Adrenal gland (tissue), 12 donors: Measurements from ENCODE around the gene KRT6B. TPM values are rescaled to one million over a fixed set of nuclear protein-coding genes. Genes with fewer than 3 reads are reported as not detected.

ENCODE experiments used
- DNase-seq, 7 donors: peaks; one replicate each; pipeline ENCODE4 v3.0.0-alpha.2; 2019 to 2020
- H3K27ac ChIP-seq, 5 donors: fragments of 200-600 bp; sonication (generic) in 4 of 5; 1 replicate in 3 of 5; 2 replicates in 2 of 5; pipeline versions ENCODE4 v1.5.1 to v1.8.0; 2016 to 2020; ENCODE audit warnings: mild to moderate bottlenecking in 1 of 5
- H3K27me3 ChIP-seq: fragments of 200-600 bp; 2 replicates; pipeline ENCODE4 v1.8.0; 2021
- H3K36me3 ChIP-seq, 2 donors: fragments of 200-600 bp; replicated peaks in 1 of 2; 1 replicate in 1 of 2; 2 replicates in 1 of 2; pipeline versions ENCODE4 v1.5.1 to v1.8.0; 2018 to 2022
- H3K4me1 ChIP-seq, 2 donors: fragments of 200-600 bp; replicated peaks in 1 of 2; 1 replicate in 1 of 2; 2 replicates in 1 of 2; pipeline versions ENCODE4 v1.5.1 to v1.8.0; 2018 to 2021
- H3K4me3 ChIP-seq, 4 donors: fragments of 200-600 bp; sonication (generic) in 3 of 4; one replicate each; pipeline ENCODE4 v1.5.1; 2016 to 2018
- H3K9me3 ChIP-seq, 3 donors: fragments of 200-600 bp; sonication (generic) in 1 of 3; replicated peaks in 1 of 3; 1 replicate in 2 of 3; 2 replicates in 1 of 3; pipeline versions ENCODE4 v1.5.1 to v1.8.0; 2016 to 2021
- POLR2A ChIP-seq, 2 donors: fragments of 450-650 bp; IDR thresholded peaks; one replicate each; pipeline ENCODE4 v1.6.1; 2017; ENCODE audit warnings: antibody characterized with exemption in 2 of 2, mild to moderate bottlenecking in 2 of 2, moderate library complexity in 1 of 2
- WGBS, 4 donors: extraction: QIAGEN DNeasy Blood & Tissue Kit in 2 of 4; methylation state at CpG; one replicate each; pipeline versions ENCODE4 v1.1.5 to v1.1.7; 2013 to 2017; 5-methylcytosine and 5-hydroxymethylcytosine counted together
- intact Hi-C, 2 donors: fragments of 100-400 bp; cut with DNase I; formaldehyde crosslinking; loops; one replicate each; pipeline versions ENCODE4 v1.14.1 to v1.15.0; 2022 to 2023
- polyA plus RNA-seq, 3 donors: library from polyadenylated mRNA; stranded (reverse); fragments of 200-250 nt in 2 of 3; fragments of 350-450 nt in 1 of 3; fragmentation: Illumina TruSeq in 1 of 3; extraction: RNeasy Lipid Tissue Mini Kit (QIAGEN cat#74804) in 1 of 3; gene quantifications; one replicate each; pipeline ENCODE4 v1.2.3, GENCODE V29; 2013 to 2014
- total RNA-seq, 9 donors: library from RNA; depleted of rRNA in 4 of 9; stranded (reverse); fragments of >200 nt in 4 of 9; fragments of 120-200 nt in 1 of 9; fragmentation: NEBNext Ultra II Directional in 1 of 9; extraction: Animal tissue kit (Norgen Biotek cat#: 25700) in 1 of 9; gene quantifications; one replicate each; pipeline versions ENCODE4 v1.1.0 to v1.2.4, GENCODE V29; 2013 to 2023
- TF ChIP-seq, protein P1 (sequence below), 6 experiments: fragments of 450-650 bp in 4 of 6; fragments of 200-600 bp in 2 of 6; sonication (generic) in 1 of 6; IDR thresholded peaks; 1 replicate in 5 of 6; 2 replicates in 1 of 6; pipeline versions ENCODE4 v1.5.1 to v1.8.0; 2016 to 2021; ENCODE audit warnings: antibody characterized with exemption in 6 of 6, mild to moderate bottlenecking in 2 of 6, moderate library complexity in 1 of 6
- donor health status: healthy with polysubstance abuse.
- donor health status: Bipolar disorder and iron deficiency.
- donor health status: DM: yes; HTN: yes; CAD: no.
- donor health status: DM: no; HTN: no; CAD: no.
- donor health status: DM: no; HTN: no; CAD: no.
- donor health status: DM: yes; HTN: yes; CAD: no.

KRT6B gene
- total and polyA plus RNA-seq, 12 donors = 0.20 to 0.25 TPM; not detected in 10

DNA sequence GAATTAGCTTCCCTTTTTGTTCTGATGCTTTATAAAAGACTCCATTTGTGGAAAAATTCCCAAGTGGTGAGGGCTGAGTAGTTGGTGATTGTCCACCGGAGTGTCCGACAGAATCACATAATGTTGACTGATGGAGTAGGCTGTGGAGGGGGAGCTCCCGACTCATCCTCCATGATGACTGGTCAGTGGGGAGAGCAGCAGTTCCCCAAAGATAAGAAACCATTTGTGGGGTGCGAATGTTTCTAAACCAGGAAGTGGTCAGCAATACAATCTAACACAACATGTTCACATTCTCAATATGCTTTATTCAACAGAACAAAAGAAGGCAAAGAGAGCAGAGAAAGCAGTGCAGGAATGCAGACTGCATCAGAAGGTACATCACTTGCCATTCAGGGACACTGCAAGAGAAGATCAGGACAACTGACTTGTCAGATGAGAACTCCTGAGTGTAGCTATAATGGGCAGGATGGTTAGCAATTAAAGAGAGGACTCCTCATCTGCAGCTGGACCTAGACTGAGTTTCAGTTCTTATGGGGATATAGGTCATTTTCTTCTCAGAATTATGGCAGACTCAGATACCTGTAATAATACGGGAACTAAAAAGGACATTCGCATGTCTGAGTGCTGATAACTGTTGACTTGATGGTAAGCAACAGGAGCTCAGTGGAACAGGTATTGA, 5.4 kb downstream of the KRT6B start:
- TF ChIP-seq, protein P1, sequence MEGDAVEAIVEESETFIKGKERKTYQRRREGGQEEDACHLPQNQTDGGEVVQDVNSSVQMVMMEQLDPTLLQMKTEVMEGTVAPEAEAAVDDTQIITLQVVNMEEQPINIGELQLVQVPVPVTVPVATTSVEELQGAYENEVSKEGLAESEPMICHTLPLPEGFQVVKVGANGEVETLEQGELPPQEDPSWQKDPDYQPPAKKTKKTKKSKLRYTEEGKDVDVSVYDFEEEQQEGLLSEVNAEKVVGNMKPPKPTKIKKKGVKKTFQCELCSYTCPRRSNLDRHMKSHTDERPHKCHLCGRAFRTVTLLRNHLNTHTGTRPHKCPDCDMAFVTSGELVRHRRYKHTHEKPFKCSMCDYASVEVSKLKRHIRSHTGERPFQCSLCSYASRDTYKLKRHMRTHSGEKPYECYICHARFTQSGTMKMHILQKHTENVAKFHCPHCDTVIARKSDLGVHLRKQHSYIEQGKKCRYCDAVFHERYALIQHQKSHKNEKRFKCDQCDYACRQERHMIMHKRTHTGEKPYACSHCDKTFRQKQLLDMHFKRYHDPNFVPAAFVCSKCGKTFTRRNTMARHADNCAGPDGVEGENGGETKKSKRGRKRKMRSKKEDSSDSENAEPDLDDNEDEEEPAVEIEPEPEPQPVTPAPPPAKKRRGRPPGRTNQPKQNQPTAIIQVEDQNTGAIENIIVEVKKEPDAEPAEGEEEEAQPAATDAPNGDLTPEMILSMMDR (IDR thresholded peaks at IDR 0.05) = no peak
- TF ChIP-seq POLR2A (IDR thresholded peaks at IDR 0.05) = no peak
- WGBS, 4 donors = 72 to 79% (median 76%) methylated on average over 6 of the region's 6 CpGs
- H3K27ac ChIP-seq = no peak overlapping the region
- H3K27me3 ChIP-seq = no peaks in the 10 kb centered on the region
- H3K4me3 ChIP-seq = no peak overlapping the region
- no peaks in the 10 kb centered on the region for H3K4me1 ChIP-seq
- no peaks in the 10 kb centered on the region for H3K9me3 ChIP-seq
- intact Hi-C loops = no loop called here
- H3K36me3 ChIP-seq = no peaks in the 10 kb centered on the region
- no peak for DNase-seq

DNA sequence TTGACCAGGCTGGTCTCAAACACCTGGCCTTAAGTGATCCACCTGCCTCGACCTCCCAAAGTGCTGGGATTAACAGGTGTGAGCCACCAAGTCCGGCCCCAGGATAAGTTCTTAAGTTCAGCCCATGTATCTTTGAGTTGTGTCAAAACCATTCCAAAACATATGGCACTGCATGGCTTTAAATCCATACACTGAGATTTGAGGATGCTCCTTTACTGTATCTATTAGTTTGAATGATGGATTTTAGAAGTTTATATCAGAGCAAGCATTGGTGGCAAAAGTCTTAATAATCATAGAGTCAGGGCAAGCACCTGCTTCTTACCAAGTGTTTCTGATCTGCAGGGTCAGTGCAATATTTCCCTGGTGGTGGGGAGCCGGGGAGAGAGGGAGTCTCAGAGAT, 6.1 kb downstream of the KRT6B start:
- no peaks in the 10 kb centered on the region for H3K36me3 ChIP-seq
- no peak overlapping the region for H3K27ac ChIP-seq
- H3K9me3 ChIP-seq = no peaks in the 10 kb centered on the region
- no peak overlapping the region for H3K4me3 ChIP-seq
- 42 to 52% (median 47%) methylated on average over 3 of the region's 3 CpGs for WGBS, 4 donors
- H3K27me3 ChIP-seq = no peaks in the 10 kb centered on the region
- intact Hi-C loops = no loop called here
- no peak for TF ChIP-seq POLR2A (IDR thresholded peaks at IDR 0.05)
- TF ChIP-seq, protein P1 (IDR thresholded peaks at IDR 0.05) = no peak
- no peaks in the 10 kb centered on the region for H3K4me1 ChIP-seq
- DNase-seq = no peak

DNA sequence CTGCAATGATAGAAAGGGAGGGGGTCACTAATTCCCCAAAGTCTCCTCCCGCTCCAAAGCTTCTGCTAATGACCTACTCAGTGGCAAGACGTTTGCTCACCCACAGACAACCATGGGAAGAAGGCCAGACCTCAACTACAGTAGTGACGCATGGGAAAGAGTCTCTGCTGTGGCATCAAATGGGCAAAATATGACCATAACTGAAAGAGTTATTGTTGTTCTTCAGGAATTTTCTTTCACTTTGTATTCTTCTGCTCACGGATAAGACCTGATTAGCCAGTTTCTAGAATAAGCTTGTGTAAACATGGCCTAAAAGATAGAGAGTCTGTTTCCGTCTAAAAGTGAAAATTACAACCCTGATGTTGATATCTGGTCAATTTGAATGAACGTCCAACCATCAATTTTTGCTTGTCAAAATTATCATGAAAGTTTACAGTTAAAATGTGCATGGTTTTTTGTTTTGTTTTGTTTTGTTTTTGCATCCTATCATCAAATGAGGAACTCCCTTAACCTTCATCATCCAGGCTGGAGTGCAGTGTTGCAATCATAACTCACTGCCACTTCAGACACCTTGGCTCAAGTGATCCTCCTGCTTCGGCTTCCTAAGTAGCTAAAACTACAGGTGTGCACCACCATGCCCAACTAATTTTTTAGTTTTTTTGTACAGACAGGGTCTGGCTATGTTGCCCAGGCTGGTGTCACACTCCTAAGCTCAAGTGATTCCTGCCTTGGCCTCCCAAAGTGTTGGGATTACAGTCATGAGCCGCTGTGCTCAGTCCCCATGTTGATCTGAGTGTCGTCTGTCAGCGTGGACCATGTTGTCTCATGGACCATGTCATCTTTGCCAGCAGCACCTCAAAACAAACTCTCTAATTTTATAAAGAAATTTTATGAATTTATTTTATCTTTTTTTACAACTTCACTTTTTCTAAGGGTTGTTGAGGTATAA, 7.0 kb downstream of the KRT6B start:
- Histone ChIP-seq H3K27me3 (no peaks in the 10 kb centered on the region), H3K4me3 (no peak overlapping the region), H3K36me3 (no peaks in the 10 kb centered on the region), H3K27ac (no peak overlapping the region), H3K9me3 (no peaks in the 10 kb centered on the region), H3K4me1 (no peaks in the 10 kb centered on the region)
- TF ChIP-seq, protein P1 (IDR thresholded peaks at IDR 0.05) = no peak
- TF ChIP-seq POLR2A (IDR thresholded peaks at IDR 0.05) = no peak
- intact Hi-C loops = no loop called here
- WGBS, 4 donors = 63 to 72% (median 66%) methylated on average over 10 of the region's 10 CpGs
- DNase-seq = no peak

DNA sequence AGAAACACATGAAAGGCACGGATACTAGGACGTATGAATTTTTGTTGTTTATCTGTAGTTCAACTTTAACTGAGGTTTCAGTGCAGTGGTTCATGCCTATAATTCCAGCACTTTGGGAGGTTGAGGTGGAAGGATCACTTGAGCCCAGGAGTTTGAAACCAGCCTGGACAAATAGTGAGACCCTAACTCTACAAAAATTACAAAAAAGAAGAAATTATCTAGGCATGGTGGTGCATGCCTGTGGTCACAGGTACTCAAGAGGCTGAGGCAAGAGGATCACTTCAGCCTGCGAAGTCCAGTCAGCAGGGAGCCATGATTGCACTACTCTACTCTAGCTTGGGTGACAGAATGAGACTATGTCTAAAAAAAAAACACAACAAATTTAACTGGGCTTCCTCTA, 8.0 kb downstream of the KRT6B start:
- no peak for DNase-seq
- H3K9me3 ChIP-seq = no peaks in the 10 kb centered on the region
- no peak overlapping the region for H3K4me3 ChIP-seq
- intact Hi-C loops = no loop called here
- TF ChIP-seq, protein P1 (IDR thresholded peaks at IDR 0.05) = no peak
- TF ChIP-seq POLR2A (IDR thresholded peaks at IDR 0.05) = no peak
- H3K36me3 ChIP-seq = no peaks in the 10 kb centered on the region
- H3K4me1 ChIP-seq = no peaks in the 10 kb centered on the region
- no peak overlapping the region for H3K27ac ChIP-seq
- H3K27me3 ChIP-seq = no peaks in the 10 kb centered on the region
- WGBS, 4 donors = 73 to 86% (median 83%) methylated on average over 3 of the region's 3 CpGs
